Activated CD4-positive, alpha-beta T cell treated with anti-CD3 and anti-CD28 coated beads, Interleukin-2, amount 50 U/mL, for 24 hours (primary cell): ENCODE results near the gene S1PR1.
A peak's percentile ranks its signal among the peaks of the same experiment; 100 is the strongest.

Experiments used
- DNase-seq, 2 donors: peaks; one replicate each; pipeline ENCODE4 v3.0.0-alpha.2; 2020; ENCODE audit warnings: low read depth in 1 of 2, low spot score in 1 of 2

Gene S1PR1

GRCh38 chr1:101278845-101279244 lies 42.0 kb downstream of the S1PR1 start:
- no peak for DNase-seq

- no peak for DNase-seq
These were observed 43.3 kb downstream of the S1PR1 start for GRCh38 chr1:101280049-101280592.

GRCh38 chr1:101280942-101281654 lies 44.3 kb downstream of the S1PR1 start:
- no peak for DNase-seq

- no peak for DNase-seq
These were observed 44.9 kb downstream of the S1PR1 start for GRCh38 chr1:101281751-101282150.

GRCh38 chr1:101282314-101283038 lies 45.7 kb downstream of the S1PR1 start:
- no peak for DNase-seq

- no peak for DNase-seq
These were observed 46.6 kb downstream of the S1PR1 start for GRCh38 chr1:101283443-101283842.

- DNase-seq, result peak in 1 of 2 donors; percentile 50
These were observed 47.2 kb downstream of the S1PR1 start for GRCh38 chr1:101284021-101284420.

- DNase-seq, result no peak
These were observed 47.9 kb downstream of the S1PR1 start for GRCh38 chr1:101284622-101285218.

GRCh38 chr1:101285922-101286570 lies 49.2 kb downstream of the S1PR1 start:
- DNase-seq, result no peak

- DNase-seq, result peak in 1 of 2 donors; percentile 74
These were observed 51.7 kb downstream of the S1PR1 start for GRCh38 chr1:101288491-101288944.

GRCh38 chr1:101290119-101290921 lies 53.5 kb downstream of the S1PR1 start:
- no peak for DNase-seq
